ENCODE measurements around the gene COLEC12. TPM values are rescaled to one million over a fixed set of nuclear protein-coding genes. Genes with fewer than 3 reads are reported as not detected.

COLEC12 gene
- total RNA-seq, 3 donors from 2014 or later (not counting 1 experiment from before 2014, with no cell fraction given), result not detected

DNA sequence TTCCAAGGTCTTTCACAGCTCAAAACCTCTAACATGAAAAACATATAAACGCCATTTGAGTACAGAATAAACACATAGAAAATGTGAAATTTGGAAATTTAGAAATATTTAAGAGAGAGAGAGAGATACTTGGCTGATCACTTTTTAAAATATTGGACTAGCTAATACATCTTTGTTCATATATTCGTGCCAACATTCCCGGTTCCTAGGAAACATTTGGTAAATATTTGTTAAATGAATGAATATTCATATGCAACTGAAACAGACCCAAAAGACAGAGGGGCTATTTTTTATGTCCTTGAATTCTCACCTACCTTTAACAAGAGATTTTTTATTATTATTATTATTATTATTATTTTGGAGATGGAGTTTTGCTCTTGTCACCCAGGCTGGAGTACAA lies 8.3 kb upstream of the COLEC12 start:
- Histone ChIP-seq H3K27ac (ENCODE audit: low read length) (no peak overlapping the region), H3K9me3 (ENCODE audit: control insufficient read depth, insufficient read depth, low read length) (no peaks in the 10 kb centered on the region), H3K4me1 (ENCODE audit: control insufficient read depth, insufficient read depth, low read length) (no peaks in the 10 kb centered on the region), H3K4me3 (ENCODE audit: low read length) (no peak overlapping the region), H3K36me3 (ENCODE audit: control insufficient read depth, insufficient read depth, low read length) (no peaks in the 10 kb centered on the region), H3K27me3 (ENCODE audit: control insufficient read depth, insufficient read depth, low read length) (no peaks in the 10 kb centered on the region)
- no peak for TF ChIP-seq CTCF (IDR thresholded peaks at IDR 0.05)
- H3K27ac Mint-ChIP-seq, result no peak overlapping the region
- WGBS (ENCODE audit: insufficient coverage), result no CpG with 5 or more reads among the region's 3 CpGs
- ATAC-seq, result no peak
- no peaks in the 10 kb centered on the region for H3K9me3 Mint-ChIP-seq
- no peaks in the 10 kb centered on the region for H3K36me3 Mint-ChIP-seq
- intact Hi-C loops (cut with micrococcal nuclease), result no loop called here
- H3K4me3 Mint-ChIP-seq, result no peak overlapping the region
- DNase-seq, result no peak
- no peaks in the 10 kb centered on the region for H3K4me1 Mint-ChIP-seq
- no peaks in the 10 kb centered on the region for H3K27me3 Mint-ChIP-seq (ENCODE audit: low read depth in 2 of 2)

DNA sequence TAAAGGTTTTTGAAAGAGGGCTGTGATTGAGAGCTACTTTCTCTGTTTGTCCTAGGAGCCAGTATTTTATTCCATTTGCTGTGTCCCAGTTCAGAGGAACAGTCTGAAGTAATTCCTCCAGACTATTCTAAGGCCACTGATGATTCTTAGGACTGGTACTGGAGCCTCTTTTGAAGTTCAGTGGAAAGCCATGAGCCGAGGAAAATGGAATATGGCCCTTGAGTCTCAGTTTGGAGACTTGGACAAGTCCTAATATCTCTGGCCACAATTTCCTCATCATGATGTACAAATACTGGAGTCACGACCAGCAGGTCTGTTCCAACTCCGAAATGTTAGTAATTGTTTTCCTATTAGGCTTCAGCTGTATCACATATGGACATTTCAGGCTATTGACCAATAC lies 7.1 kb upstream of the COLEC12 start:
- Histone ChIP-seq H3K36me3 (ENCODE audit: control insufficient read depth, insufficient read depth, low read length) (no peaks in the 10 kb centered on the region), H3K27ac (ENCODE audit: low read length) (no peak overlapping the region), H3K9me3 (ENCODE audit: control insufficient read depth, insufficient read depth, low read length) (no peaks in the 10 kb centered on the region), H3K4me3 (ENCODE audit: low read length) (no peak overlapping the region), H3K4me1 (ENCODE audit: control insufficient read depth, insufficient read depth, low read length) (no peaks in the 10 kb centered on the region), H3K27me3 (ENCODE audit: control insufficient read depth, insufficient read depth, low read length) (no peaks in the 10 kb centered on the region)
- DNase-seq (no peak), ATAC-seq (no peak)
- Mint-ChIP-seq H3K4me1 (no peaks in the 10 kb centered on the region), H3K27ac (no peak overlapping the region), H3K9me3 (no peaks in the 10 kb centered on the region), H3K27me3 (ENCODE audit: low read depth in 2 of 2) (no peaks in the 10 kb centered on the region), H3K36me3 (no peaks in the 10 kb centered on the region), H3K4me3 (no peak overlapping the region)
- 74% methylated on average over 3 of the region's 3 CpGs for WGBS (ENCODE audit: insufficient coverage)
- no peak for TF ChIP-seq CTCF (IDR thresholded peaks at IDR 0.05)
- intact Hi-C loops (cut with micrococcal nuclease), result no loop called here

DNA sequence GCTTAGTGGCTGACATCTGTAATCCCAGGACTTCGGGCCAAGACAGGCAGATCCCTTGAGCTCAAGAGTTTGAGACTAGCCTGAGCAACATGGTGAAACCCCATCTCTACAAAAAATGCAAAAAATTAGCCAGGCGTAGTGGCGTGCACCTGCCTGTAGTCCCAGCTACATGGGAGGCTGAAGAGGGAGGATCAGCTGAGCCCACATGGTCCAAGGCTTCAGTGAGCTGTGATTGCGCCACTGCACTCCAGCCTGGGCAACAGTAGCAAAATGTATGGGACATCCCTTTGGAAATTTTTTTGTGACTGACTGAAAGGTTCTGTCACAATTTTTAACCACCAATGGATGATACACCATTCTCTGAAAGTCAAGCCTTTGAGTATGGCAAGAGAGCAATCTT lies 6.3 kb upstream of the COLEC12 start:
- 93% methylated on average over 4 of the region's 4 CpGs for WGBS (ENCODE audit: insufficient coverage)
- Mint-ChIP-seq H3K27ac (no peak overlapping the region), H3K36me3 (no peaks in the 10 kb centered on the region), H3K27me3 (ENCODE audit: low read depth in 2 of 2) (no peaks in the 10 kb centered on the region), H3K4me3 (no peak overlapping the region), H3K4me1 (no peaks in the 10 kb centered on the region), H3K9me3 (no peaks in the 10 kb centered on the region)
- intact Hi-C loops (cut with micrococcal nuclease), result no loop called here
- no peak overlapping the region for H3K4me3 ChIP-seq (ENCODE audit: low read length)
- no peaks in the 10 kb centered on the region for H3K36me3 ChIP-seq (ENCODE audit: control insufficient read depth, insufficient read depth, low read length)
- no peak for ATAC-seq
- H3K4me1 ChIP-seq (ENCODE audit: control insufficient read depth, insufficient read depth, low read length), result no peaks in the 10 kb centered on the region
- no peak for TF ChIP-seq CTCF (IDR thresholded peaks at IDR 0.05)
- no peak overlapping the region for H3K27ac ChIP-seq (ENCODE audit: low read length)
- H3K9me3 ChIP-seq (ENCODE audit: control insufficient read depth, insufficient read depth, low read length), result no peaks in the 10 kb centered on the region
- no peak for DNase-seq
- no peaks in the 10 kb centered on the region for H3K27me3 ChIP-seq (ENCODE audit: control insufficient read depth, insufficient read depth, low read length)

GRCh38 chr18:506264-506663 lies 5.8 kb upstream of the COLEC12 start:
- Mint-ChIP-seq H3K36me3 (no peaks in the 10 kb centered on the region), H3K27me3 (ENCODE audit: low read depth in 2 of 2) (peaks cover 2% of the 10 kb centered on the region in 2 donors), H3K4me1 (no peaks in the 10 kb centered on the region), H3K27ac (no peak overlapping the region), H3K4me3 (no peak overlapping the region), H3K9me3 (no peaks in the 10 kb centered on the region)
- Histone ChIP-seq H3K27me3 (ENCODE audit: control insufficient read depth, insufficient read depth, low read length) (no peaks in the 10 kb centered on the region), H3K36me3 (ENCODE audit: control insufficient read depth, insufficient read depth, low read length) (no peaks in the 10 kb centered on the region), H3K4me1 (ENCODE audit: control insufficient read depth, insufficient read depth, low read length) (no peaks in the 10 kb centered on the region), H3K4me3 (ENCODE audit: low read length) (no peak overlapping the region), H3K27ac (ENCODE audit: low read length) (no peak overlapping the region), H3K9me3 (ENCODE audit: control insufficient read depth, insufficient read depth, low read length) (no peaks in the 10 kb centered on the region)
- TF ChIP-seq CTCF (IDR thresholded peaks at IDR 0.05), result no peak
- no peak for ATAC-seq
- no CpG with 5 or more reads among the region's 1 CpG for WGBS (ENCODE audit: insufficient coverage)
- intact Hi-C loops (cut with micrococcal nuclease), result no loop called here
- DNase-seq, result no peak
